K562 (cell line): Measurements from ENCODE around the gene CADM2. TPM values are rescaled to one million over a fixed set of nuclear protein-coding genes. Genes with fewer than 3 reads are reported as not detected.

ENCODE experiments used
- ATAC-seq: fragments of 200-7000 bp; cut with Tn5 transposase; 3 replicates; pipeline ENCODE4 v1.9.1; 2020; ENCODE audit warnings: moderate library complexity
- BruUV-seq: library from RNA; stranded (reverse); fragments of 400-500 nt; replicated peaks from 2 replicates; lab custom pipeline; 2021; lab: Mats Ljungman, UMichigan
- CTCF ChIA-PET: fragments of 300-600 bp; formaldehyde crosslinking; extraction: SDS; loops from one replicate; lab custom pipeline; 2021; ENCODE audit warnings: low intra/inter-chr PET ratio; lab: Yijun Ruan, JAX
- POLR2A ChIA-PET: fragments of 300-600, 350-650 bp; sonication (Branson Sonifier 250); formaldehyde crosslinking; extraction: SDS; loops from one replicate; lab custom pipeline; 2021; ENCODE audit warnings: antibody characterized with exemption, inconsistent platforms; lab: Yijun Ruan, JAX
- DNase-seq, 4 experiments: peaks; one replicate each; pipeline versions ENCODE4 v3.0.0 to v3.0.0-alpha.2; 2011 to 2018; ENCODE audit warnings: low spot score in 3 of 4, mixed read lengths in 3 of 4; ENCODE audit errors: extremely low read depth in 1 of 4
- FAIRE-seq: peaks from 2 replicates; lab custom pipeline; 2011; peaks lifted over from hg19 to GRCh38; lab: Jason Lieb, UNC
- H2AFZ ChIP-seq: 2 replicates; pipeline ENCODE4 v1.6.0; 2011; ENCODE audit warnings: low read depth, low read length, control low read depth, inconsistent platforms
- H3K27ac ChIP-seq: fragments of 200-600 bp; 3 replicates; pipeline ENCODE4 v1.8.0; 2011; ENCODE audit warnings: low read depth, mild to moderate bottlenecking, control low read depth, inconsistent platforms, low read length, moderate library complexity, mixed read lengths; ENCODE audit errors: extremely low read depth
- H3K27me3 ChIP-seq, 2 experiments: fragments of 300-600 bp in 1 of 2; 2 replicates in 1 of 2; 3 replicates in 1 of 2; pipeline versions ENCODE4 v1.6.0 to v1.8.0; 2011; ENCODE audit warnings: inconsistent platforms in 2 of 2, low read length in 2 of 2, mild to moderate bottlenecking in 1 of 2, mixed read lengths in 1 of 2, moderate library complexity in 1 of 2; ENCODE audit not compliant: control insufficient read depth in 2 of 2, insufficient read depth in 2 of 2
- H3K36me3 ChIP-seq: fragments of 300-600 bp; 3 replicates; pipeline ENCODE4 v1.8.0; 2011; ENCODE audit warnings: mild to moderate bottlenecking, low read length, inconsistent platforms; ENCODE audit not compliant: control insufficient read depth, insufficient read depth
- H3K4me1 ChIP-seq, 2 experiments: fragments of 200-600 bp in 1 of 2; replicated peaks in 1 of 2; 2 replicates in 1 of 2; 3 replicates in 1 of 2; pipeline versions ENCODE4 v1.5.1 to v1.8.0; 2011; ENCODE audit warnings: inconsistent platforms in 2 of 2, low read length in 2 of 2, mild to moderate bottlenecking in 1 of 2, mixed read lengths in 1 of 2, moderate library complexity in 1 of 2; ENCODE audit not compliant: control insufficient read depth in 2 of 2, insufficient read depth in 2 of 2
- H3K4me2 ChIP-seq: 2 replicates; pipeline ENCODE4 v1.6.1; 2011; ENCODE audit warnings: low read length, control low read depth, inconsistent platforms, mixed read lengths; ENCODE audit not compliant: insufficient read depth
- H3K4me3 ChIP-seq: fragments of 200-600 bp; sonication (generic), shearing (Covaris generic); 2 replicates; pipeline ENCODE4 v1.5.1; 2016; ENCODE audit warnings: control low read depth, inconsistent platforms
- H3K79me2 ChIP-seq: fragments of 200-600 bp; 3 replicates; pipeline ENCODE4 v1.8.0; 2011; ENCODE audit warnings: low read length, inconsistent platforms; ENCODE audit not compliant: control insufficient read depth, insufficient read depth
- H3K9ac ChIP-seq, 2 experiments: 2 replicates each; pipeline versions ENCODE4 v1.6.0 to v1.6.1; 2011; ENCODE audit warnings: low read depth in 2 of 2, low read length in 2 of 2, control low read depth in 1 of 2, inconsistent platforms in 1 of 2, mild to moderate bottlenecking in 1 of 2, mixed read lengths in 1 of 2; ENCODE audit not compliant: insufficient read depth in 1 of 2
- H3K9me1 ChIP-seq: one replicate; pipeline ENCODE4 v1.6.0; 2011; ENCODE audit warnings: inconsistent platforms, mild to moderate bottlenecking, low read length, moderate library complexity; ENCODE audit not compliant: control insufficient read depth, insufficient read depth
- H3K9me3 ChIP-seq: replicated peaks from 2 replicates; pipeline ENCODE4 v1.5.1; 2011; ENCODE audit warnings: low read depth, low read length, inconsistent platforms; ENCODE audit not compliant: control insufficient read depth, insufficient read depth
- H4K20me1 ChIP-seq: replicated peaks from 2 replicates; pipeline ENCODE4 v1.6.1; 2011; ENCODE audit warnings: low read length, inconsistent platforms, mixed read lengths; ENCODE audit not compliant: control insufficient read depth, insufficient read depth
- BMI1 ChIP-seq: fragments of 150-350 bp; IDR thresholded peaks from 2 replicates; pipeline ENCODE4 v1.6.1; 2014; ENCODE audit warnings: low read length
- CREM ChIP-seq: IDR thresholded peaks from 2 replicates; pipeline ENCODE4 v1.6.1; 2014; ENCODE audit warnings: antibody characterized with exemption, low read depth
- HMGN3 ChIP-seq: IDR thresholded peaks from 2 replicates; pipeline ENCODE4 v1.6.1; 2011; ENCODE audit warnings: borderline replicate concordance, low read depth, mild to moderate bottlenecking, mixed read lengths, low read length; ENCODE audit not compliant: insufficient read length; ENCODE audit errors: extremely low read depth
- ILK ChIP-seq: fragments of 450-650 bp; IDR thresholded peaks from 2 replicates; pipeline ENCODE4 v1.6.1; 2016; ENCODE audit warnings: missing genetic modification characterization, low read depth, mild to moderate bottlenecking, missing compliant biosample characterization, moderate library complexity, borderline replicate concordance
- THAP7 ChIP-seq: fragments of 250-450 bp; sonication (Bioruptor Pico); IDR thresholded peaks from 2 replicates; pipeline ENCODE4 v1.5.0; 2021
- YY1 ChIP-seq, 3 experiments: IDR thresholded peaks; 2 replicates each; pipeline ENCODE4 v1.6.1; 2011; ENCODE audit warnings: low read length in 2 of 3, mild to moderate bottlenecking in 2 of 3, moderate library complexity in 2 of 3, borderline replicate concordance in 1 of 3, control low read depth in 1 of 3, low read depth in 1 of 3; ENCODE audit not compliant: insufficient read depth in 3 of 3, insufficient replicate concordance in 2 of 3, control insufficient read depth in 1 of 3, insufficient read length in 1 of 3; ENCODE audit errors: extremely low read depth in 1 of 3
- ZFX ChIP-seq: sonication (generic); formaldehyde crosslinking; IDR thresholded peaks from 2 replicates; pipeline ENCODE4 v1.8.0; 2022; ENCODE audit warnings: mild to moderate bottlenecking, missing genetic modification reagents, moderate library complexity
- ZHX1 ChIP-seq: fragments of 150-350 bp; conservative IDR thresholded peaks from 2 replicates; pipeline ENCODE4 v1.6.1; 2014; ENCODE audit warnings: low read length
- ZNF316 ChIP-seq: fragments of 450-650 bp; IDR thresholded peaks from 2 replicates; pipeline ENCODE4 v1.6.1; 2016
- ZNF561 ChIP-seq: fragments of 450-650 bp; formaldehyde crosslinking; conservative IDR thresholded peaks from 2 replicates; pipeline ENCODE4 v1.4.0; 2020; ENCODE audit warnings: mild to moderate bottlenecking, moderate library complexity
- WGBS: fragments of 100-300 bp; shearing (Covaris generic); methylation state at CpG from one replicate; pipeline ENCODE4 v1.1.6; 2016; ENCODE audit warnings: low coverage, mixed read lengths; ENCODE audit not compliant: insufficient coverage; ENCODE audit errors: missing lambda C conversion rate; 5-methylcytosine and 5-hydroxymethylcytosine counted together
- in situ Hi-C: fragments of 300-500 bp; cut with MboI; formaldehyde crosslinking; loops from 4 replicates; pipeline ENCODE4 v1.15.0; 2018; ENCODE audit warnings: inconsistent platforms, mixed read lengths
- intact Hi-C: fragments of 100-400 bp; cut with micrococcal nuclease; formaldehyde crosslinking; loops from 2 replicates; pipeline ENCODE4 v1.14.2; 2022
- polyA plus RNA-seq, 8 experiments: library from polyadenylated mRNA; depleted of rRNA in 4 of 8; stranded (reverse) in 5 of 8; unstranded in 3 of 8; fragments of >200 nt; fragmentation: Nextera tagmentation in 2 of 8; fragmentation: Illumina TruSeq in 1 of 8; extraction: Ambion mirVana in 2 of 8; extraction: Trizol in 1 of 8; gene quantifications; 2 replicates each; pipeline versions ENCODE4 v1.2.1 to v1.2.3, GENCODE V29; 2011 to 2014; ENCODE audit warnings: inconsistent platforms in 1 of 8, missing spikeins in 1 of 8
- total RNA-seq, 7 experiments: library from RNA; depleted of rRNA in 6 of 7; stranded (reverse); fragments of >200 nt in 6 of 7; fragmentation: Illumina TruSeq in 2 of 7; extraction: Trizol in 2 of 7; gene quantifications; 2 replicates each; pipeline versions ENCODE4 v1.2.1 to v1.2.3, GENCODE V29; 2011 to 2021; ENCODE audit warnings: low replicate concordance in 1 of 7
- TF ChIP-seq, protein P1 (sequence below): fragments of 250-450 bp; sonication (Bioruptor Pico); IDR thresholded peaks from 2 replicates; pipeline ENCODE4 v1.8.0; 2021; ENCODE audit warnings: mild to moderate bottlenecking, moderate library complexity
- TF ChIP-seq, protein P2 (sequence below): sonication (generic); formaldehyde crosslinking; IDR thresholded peaks from 2 replicates; pipeline ENCODE4 v1.8.1; 2023; ENCODE audit warnings: mild to moderate bottlenecking, missing genetic modification reagents

CADM2 gene
- total and polyA plus RNA-seq, 9 of the 15 experiments (the other 6 are each of a cell fraction or from before 2014, with no cell fraction given): 0.11 to 3.2 (median 0.95) TPM

DNA sequence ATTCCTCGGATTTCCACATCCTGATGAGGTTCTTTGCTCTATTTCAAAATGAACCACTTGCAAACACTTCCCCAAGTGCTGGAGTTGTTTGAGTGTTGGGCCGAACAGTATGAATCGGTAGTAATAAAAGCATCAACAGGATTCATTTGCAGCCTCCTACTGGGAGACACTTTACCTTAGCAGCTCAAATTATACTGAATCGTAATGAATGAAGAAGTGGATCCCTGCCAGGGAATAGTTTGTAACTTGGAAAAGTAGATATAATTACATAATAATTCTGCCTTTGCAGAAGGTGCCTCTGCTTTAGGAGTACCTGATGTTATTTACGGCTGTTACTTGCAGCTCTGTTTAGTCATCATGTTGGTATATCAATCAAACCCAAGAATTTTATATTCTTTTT is 669.1 kb downstream of the CADM2 start (continued):
- TF ChIP-seq HMGN3 (no peak), YY1 (IDR thresholded peaks at IDR 0.05; ENCODE audit: borderline replicate concordance in 1 of 3, control insufficient read depth in 1 of 3, extremely low read depth in 1 of 3, insufficient read depth in 3 of 3, insufficient read length in 1 of 3, insufficient replicate concordance in 2 of 3, low read depth in 1 of 3, low read length in 2 of 3) (no peak), ZNF561 (CRISPR knock-in tag) (no peak), ILK (tag) (no peak), ZFX (CRISPR knock-in tag) (no peak), BMI1 (no peak)
- TF ChIP-seq, protein P1, sequence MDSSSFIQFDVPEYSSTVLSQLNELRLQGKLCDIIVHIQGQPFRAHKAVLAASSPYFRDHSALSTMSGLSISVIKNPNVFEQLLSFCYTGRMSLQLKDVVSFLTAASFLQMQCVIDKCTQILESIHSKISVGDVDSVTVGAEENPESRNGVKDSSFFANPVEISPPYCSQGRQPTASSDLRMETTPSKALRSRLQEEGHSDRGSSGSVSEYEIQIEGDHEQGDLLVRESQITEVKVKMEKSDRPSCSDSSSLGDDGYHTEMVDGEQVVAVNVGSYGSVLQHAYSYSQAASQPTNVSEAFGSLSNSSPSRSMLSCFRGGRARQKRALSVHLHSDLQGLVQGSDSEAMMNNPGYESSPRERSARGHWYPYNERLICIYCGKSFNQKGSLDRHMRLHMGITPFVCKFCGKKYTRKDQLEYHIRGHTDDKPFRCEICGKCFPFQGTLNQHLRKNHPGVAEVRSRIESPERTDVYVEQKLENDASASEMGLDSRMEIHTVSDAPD: no peak

DNA sequence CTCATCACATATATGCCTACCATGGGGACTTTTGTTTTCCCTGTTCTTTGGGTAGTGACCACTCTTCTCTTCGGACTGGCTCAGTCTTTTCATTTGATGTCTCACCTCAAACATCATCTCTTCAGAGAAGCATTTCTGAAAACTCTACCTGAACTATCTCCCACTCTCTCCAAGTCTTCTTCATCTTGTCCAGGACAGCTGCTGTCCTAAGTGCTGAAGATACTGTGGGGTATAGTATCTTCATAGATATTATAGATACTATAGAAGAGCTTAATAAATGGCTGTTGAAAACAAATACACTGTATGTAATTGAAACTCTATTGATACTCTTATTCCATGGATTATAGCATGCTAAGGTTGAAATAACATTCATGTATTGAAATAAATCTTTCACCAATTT is 672.3 kb downstream of the CADM2 start:
- WGBS: 0% methylated on average over 1 of the region's 1 CpG
- Histone ChIP-seq H3K27ac (no peak overlapping the region), H2AFZ (no peak overlapping the region), H3K27me3 (no peaks in the 10 kb centered on the region), H3K9me1 (no peaks in the 10 kb centered on the region), H3K9ac (no peak overlapping the region), H3K79me2 (no peaks in the 10 kb centered on the region), H3K36me3 (no peaks in the 10 kb centered on the region), H3K4me3 (no peak overlapping the region), H3K4me1 (no peaks in the 10 kb centered on the region), H3K9me3 (no peaks in the 10 kb centered on the region), H4K20me1 (no peaks in the 10 kb centered on the region), H3K4me2 (no peak overlapping the region)
- ChIA-PET CTCF (no interaction called here), POLR2A (no interaction called here)
- FAIRE-seq: no peak
- in situ Hi-C loops: no loop called here
- BruUV-seq: no TSS peak
- intact Hi-C loops: no loop called here
- DNase-seq: no peak
- no peak for ATAC-seq
- TF ChIP-seq ZNF316: no peak
- no peak for TF ChIP-seq THAP7 (CRISPR knock-in tag)
- TF ChIP-seq ZHX1: no peak
- TF ChIP-seq CREM: no peak
- TF ChIP-seq, protein P2, sequence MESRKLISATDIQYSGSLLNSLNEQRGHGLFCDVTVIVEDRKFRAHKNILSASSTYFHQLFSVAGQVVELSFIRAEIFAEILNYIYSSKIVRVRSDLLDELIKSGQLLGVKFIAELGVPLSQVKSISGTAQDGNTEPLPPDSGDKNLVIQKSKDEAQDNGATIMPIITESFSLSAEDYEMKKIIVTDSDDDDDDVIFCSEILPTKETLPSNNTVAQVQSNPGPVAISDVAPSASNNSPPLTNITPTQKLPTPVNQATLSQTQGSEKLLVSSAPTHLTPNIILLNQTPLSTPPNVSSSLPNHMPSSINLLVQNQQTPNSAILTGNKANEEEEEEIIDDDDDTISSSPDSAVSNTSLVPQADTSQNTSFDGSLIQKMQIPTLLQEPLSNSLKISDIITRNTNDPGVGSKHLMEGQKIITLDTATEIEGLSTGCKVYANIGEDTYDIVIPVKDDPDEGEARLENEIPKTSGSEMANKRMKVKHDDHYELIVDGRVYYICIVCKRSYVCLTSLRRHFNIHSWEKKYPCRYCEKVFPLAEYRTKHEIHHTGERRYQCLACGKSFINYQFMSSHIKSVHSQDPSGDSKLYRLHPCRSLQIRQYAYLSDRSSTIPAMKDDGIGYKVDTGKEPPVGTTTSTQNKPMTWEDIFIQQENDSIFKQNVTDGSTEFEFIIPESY (CRISPR knock-in tag): no peak
